Heart left ventricle (tissue), 13 donors: ENCODE measurements around the gene SYNPO2.

Source experiments
- POLR2A ChIP-seq, 2 donors: fragments of 450-650 bp; IDR thresholded peaks; one replicate each; pipeline ENCODE4 v1.6.1; 2017; ENCODE audit warnings: antibody characterized with exemption in 2 of 2, mild to moderate bottlenecking in 2 of 2, moderate library complexity in 2 of 2
- TF ChIP-seq, protein P1 (sequence below), 12 donors: fragments of 200-600 bp; sonication (generic) in 4 of 12; IDR thresholded peaks; one replicate each; pipeline versions ENCODE4 v1.5.0 to v1.8.0; 2018 to 2022; ENCODE audit warnings: antibody characterized with exemption in 12 of 12, mild to moderate bottlenecking in 5 of 12
- donor health status: ischemic (EF 13 %, LVEDD 7.1; RV severe dilation, severe dysfunction).
- donor health status: DM: no; HTN: yes; CAD: no.
- donor health status: DM: no; HTN: no; CAD: no.
- donor health status: ischemic (EF 25% LVEDD 6.9; RV normal size, moderate dysfunction).
- donor health status: ischemic (EF 25% LVEDD 5.7; RV mildly dilated, moderate dysfunction).
- donor health status: ischemic (EF 35%, LVEDD 5.7; RV mildly dilated, moderate dysfunction).
- donor health status: nonischemic (EF 11% LVEDD 7.7; RV severe dilation, severe dysfunction).
- donor health status: DM: yes; HTN: yes; CAD: no.
- donor health status: PGD.
- donor health status: ischemic (EF 29% LVEDD 5.4; RV normal size, mild dysfunction).
- donor health status: nonischemic (EF 23%, LVEDD 6.1; RV moderate dilation, normal function).

DNA sequence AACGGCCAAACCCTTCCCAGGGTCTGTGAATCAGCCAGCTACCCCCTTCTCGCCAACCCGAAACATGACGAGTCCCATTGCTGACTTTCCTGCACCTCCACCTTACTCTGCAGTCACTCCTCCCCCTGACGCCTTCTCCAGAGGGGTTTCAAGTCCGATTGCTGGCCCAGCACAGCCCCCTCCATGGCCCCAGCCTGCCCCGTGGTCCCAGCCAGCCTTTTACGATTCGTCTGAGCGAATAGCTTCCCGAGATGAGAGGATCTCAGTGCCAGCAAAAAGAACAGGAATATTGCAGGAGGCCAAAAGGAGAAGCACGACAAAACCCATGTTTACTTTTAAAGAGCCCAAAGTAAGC is 141.9 kb downstream of the SYNPO2 start:
- TF ChIP-seq POLR2A (IDR thresholded peaks at IDR 0.05), result no peak
- TF ChIP-seq, protein P1, sequence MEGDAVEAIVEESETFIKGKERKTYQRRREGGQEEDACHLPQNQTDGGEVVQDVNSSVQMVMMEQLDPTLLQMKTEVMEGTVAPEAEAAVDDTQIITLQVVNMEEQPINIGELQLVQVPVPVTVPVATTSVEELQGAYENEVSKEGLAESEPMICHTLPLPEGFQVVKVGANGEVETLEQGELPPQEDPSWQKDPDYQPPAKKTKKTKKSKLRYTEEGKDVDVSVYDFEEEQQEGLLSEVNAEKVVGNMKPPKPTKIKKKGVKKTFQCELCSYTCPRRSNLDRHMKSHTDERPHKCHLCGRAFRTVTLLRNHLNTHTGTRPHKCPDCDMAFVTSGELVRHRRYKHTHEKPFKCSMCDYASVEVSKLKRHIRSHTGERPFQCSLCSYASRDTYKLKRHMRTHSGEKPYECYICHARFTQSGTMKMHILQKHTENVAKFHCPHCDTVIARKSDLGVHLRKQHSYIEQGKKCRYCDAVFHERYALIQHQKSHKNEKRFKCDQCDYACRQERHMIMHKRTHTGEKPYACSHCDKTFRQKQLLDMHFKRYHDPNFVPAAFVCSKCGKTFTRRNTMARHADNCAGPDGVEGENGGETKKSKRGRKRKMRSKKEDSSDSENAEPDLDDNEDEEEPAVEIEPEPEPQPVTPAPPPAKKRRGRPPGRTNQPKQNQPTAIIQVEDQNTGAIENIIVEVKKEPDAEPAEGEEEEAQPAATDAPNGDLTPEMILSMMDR (IDR thresholded peaks at IDR 0.05), result no peak
